GM18520 (cell line): ENCODE results near the gene CCL20.
"Not testable (repeated sequence)": the region's sequence is repeated elsewhere in the genome, so short reads cannot be mapped to it uniquely, and the experiment has no call there.

Source experiments
- ATAC-seq: cut with Tn5 transposase; IDR thresholded peaks from one replicate; pipeline ENCODE4 v1.9.1; 2021; ENCODE audit not compliant: unreplicated experiment

Gene CCL20

GRCh38 chr2:227813562-227814353 is at the start of gene CCL20:
TSS of gene CCL20 (plus strand) at chr2:227813842. CDS start at chr2:227813912, 70 bp downstream.
- no peak for ATAC-seq

- ATAC-seq = no peak
Observed at GRCh38 chr2:227765788-227766372, 47.8 kb upstream of the CCL20 start.

GRCh38 chr2:227766373-227766883 is 47.2 kb upstream of the CCL20 start:
- peak; percentile 92 for ATAC-seq

- ATAC-seq = no peak
Observed at GRCh38 chr2:227767830-227768229, 45.8 kb upstream of the CCL20 start.

GRCh38 chr2:227772197-227772661 is 41.4 kb upstream of the CCL20 start:
- ATAC-seq = no peak

GRCh38 chr2:227772932-227773331 is 40.7 kb upstream of the CCL20 start:
- ATAC-seq = no peak

- ATAC-seq = no peak
Observed at GRCh38 chr2:227774011-227774624, 39.5 kb upstream of the CCL20 start.

- ATAC-seq = no peak
Observed at GRCh38 chr2:227774895-227775842, 38.5 kb upstream of the CCL20 start.

GRCh38 chr2:227780981-227781615 is 32.5 kb upstream of the CCL20 start:
- ATAC-seq = no peak

GRCh38 chr2:227781841-227782240 is 31.8 kb upstream of the CCL20 start:
- no peak for ATAC-seq

- ATAC-seq = peak; percentile 51
Observed at GRCh38 chr2:227782804-227783203, 30.8 kb upstream of the CCL20 start.

- peak; percentile 98 for ATAC-seq
Observed at GRCh38 chr2:227783404-227784138, 30.1 kb upstream of the CCL20 start.

- ATAC-seq = no peak
Observed at GRCh38 chr2:227785293-227785692, 28.3 kb upstream of the CCL20 start.

- ATAC-seq = no peak
Observed at GRCh38 chr2:227788561-227789018, 25.1 kb upstream of the CCL20 start.

GRCh38 chr2:227789803-227790202 is 23.8 kb upstream of the CCL20 start:
- ATAC-seq = peak; percentile 81

- no peak for ATAC-seq
Observed at GRCh38 chr2:227793148-227793712, 20.4 kb upstream of the CCL20 start.

- ATAC-seq = no peak
Observed at GRCh38 chr2:227796045-227796711, 17.5 kb upstream of the CCL20 start.

GRCh38 chr2:227796768-227797167 is 16.9 kb upstream of the CCL20 start:
- not testable (repeated sequence) for ATAC-seq
